DLD1 (cell line): Measurements from ENCODE around the gene UBE2K.
"Not testable (repeated sequence)": the region's sequence is repeated elsewhere in the genome, so short reads cannot be mapped to it uniquely, and the experiment has no call there.

Experiments used
- in situ Hi-C: cut with HindIII; loops from 2 replicates; pipeline ENCODE4 v1.10.0; 2017; ENCODE audit warnings: low sequenced_read_pairs

UBE2K gene

GRCh38 chr4:39697740-39698423 is at the start of gene UBE2K:
Gene UBE2K (plus strand): TSS chr4:39698136. CDS start chr4:39698328, 192 bp downstream.
- in situ Hi-C loops: no loop called here

- in situ Hi-C loops: no loop called here
Measured at GRCh38 chr4:39648213-39648612, 49.7 kb upstream of the UBE2K start.

GRCh38 chr4:39648827-39649558 is 48.9 kb upstream of the UBE2K start:
- in situ Hi-C loops: no loop called here

- in situ Hi-C loops: no loop called here
Measured at GRCh38 chr4:39649639-39650265, 48.2 kb upstream of the UBE2K start.

GRCh38 chr4:39651586-39651985 is 46.4 kb upstream of the UBE2K start:
- in situ Hi-C loops: not testable (repeated sequence)

- in situ Hi-C loops: no loop called here
Measured at GRCh38 chr4:39655211-39655610, 42.7 kb upstream of the UBE2K start.

GRCh38 chr4:39655876-39656275 is 42.1 kb upstream of the UBE2K start:
- in situ Hi-C loops: no loop called here

GRCh38 chr4:39656638-39657037 is 41.3 kb upstream of the UBE2K start:
- in situ Hi-C loops: not testable (repeated sequence)

GRCh38 chr4:39657465-39657864 is 40.5 kb upstream of the UBE2K start:
- in situ Hi-C loops: no loop called here

- in situ Hi-C loops: no loop called here
Measured at GRCh38 chr4:39658756-39659155, 39.2 kb upstream of the UBE2K start.

GRCh38 chr4:39660045-39660444 is 37.9 kb upstream of the UBE2K start:
- in situ Hi-C loops: no loop called here

- in situ Hi-C loops: no loop called here
Measured at GRCh38 chr4:39660757-39661156, 37.2 kb upstream of the UBE2K start.

- in situ Hi-C loops: no loop called here
Measured at GRCh38 chr4:39662683-39663082, 35.3 kb upstream of the UBE2K start.

GRCh38 chr4:39664828-39665731 is 32.9 kb upstream of the UBE2K start:
- in situ Hi-C loops: no loop called here

GRCh38 chr4:39667706-39668105 is 30.2 kb upstream of the UBE2K start:
- in situ Hi-C loops: no loop called here

GRCh38 chr4:39668887-39669286 is 29.0 kb upstream of the UBE2K start:
- in situ Hi-C loops: no loop called here

GRCh38 chr4:39670296-39670695 is 27.6 kb upstream of the UBE2K start:
- in situ Hi-C loops: not testable (repeated sequence)

- in situ Hi-C loops: not testable (repeated sequence)
Measured at GRCh38 chr4:39675681-39676080, 22.3 kb upstream of the UBE2K start.

GRCh38 chr4:39681003-39681402 is 16.9 kb upstream of the UBE2K start:
- in situ Hi-C loops: not testable (repeated sequence)

- in situ Hi-C loops: no loop called here
Measured at GRCh38 chr4:39682138-39682537, 15.8 kb upstream of the UBE2K start.

GRCh38 chr4:39685990-39686389 is 11.9 kb upstream of the UBE2K start:
- in situ Hi-C loops: no loop called here
